ENCODE results near the gene OOEP. TPM values are rescaled to one million over a fixed set of nuclear protein-coding genes. Genes with fewer than 3 reads are reported as not detected.

OOEP gene
- polyA plus RNA-seq, 3 donors = 0.27 to 0.59 TPM; not detected in 1

DNA sequence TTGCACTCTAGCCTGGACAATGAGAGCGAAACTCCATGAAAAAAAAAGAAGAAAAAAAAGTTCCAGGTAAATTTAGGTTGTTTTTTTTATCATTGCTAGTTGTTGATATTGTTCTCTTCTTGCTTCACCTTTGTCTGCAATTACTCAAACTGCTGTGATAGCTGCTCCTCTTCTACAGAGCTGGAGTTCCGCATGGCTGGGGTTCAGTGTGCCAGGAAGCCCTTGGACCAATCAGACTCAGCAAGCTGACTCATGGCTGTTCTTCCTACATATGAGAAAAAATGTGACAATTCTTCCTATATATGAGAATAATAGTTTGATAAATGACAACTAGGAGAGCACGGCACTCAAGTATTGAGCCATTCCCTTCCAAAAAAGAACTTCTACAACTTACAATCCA, 44.0 kb downstream of the OOEP start:
- 87 to 89% (median 89%) methylated on average over 3 of the region's 3 CpGs for WGBS, 3 donors
- no peak overlapping the region for H3K27ac ChIP-seq (ENCODE audit: low read depth, low read length)

GRCh38 chr6:73323323-73323722, 46.4 kb downstream of the OOEP start:
- WGBS, 3 donors = 90 to 91% (median 90%) methylated on average over 2 of the region's 2 CpGs
- no peak overlapping the region for H3K27ac ChIP-seq (ENCODE audit: low read depth, low read length)

Other genes with a start within 250 kb of the OOEP start
- gene KHDC1L, start 144.4 kb downstream of the OOEP start, polyA plus RNA-seq = not detected
- 1 to 10 TPM in 2 of 3 donors, under 1 TPM in 1; 0.88 to 2.4 (median 2.0) TPM for gene KHDC1, start 106.7 kb downstream of the OOEP start, polyA plus RNA-seq
- gene DPPA5, start 15.6 kb downstream of the OOEP start, polyA plus RNA-seq = not detected
- gene KHDC3L, start 7.2 kb downstream of the OOEP start, polyA plus RNA-seq = not detected
- gene DDX43, start 24.9 kb upstream of the OOEP start, polyA plus RNA-seq = 1 to 10 TPM in 1 of 3 donors, under 1 TPM in 2; 0.79 to 1.1 (median 0.86) TPM
- 1 to 10 TPM in 2 of 3 donors, under 1 TPM in 1; 0.81 to 5.1 (median 2.7) TPM for gene CGAS, start 82.4 kb upstream of the OOEP start, polyA plus RNA-seq
- gene MTO1, start 91.8 kb upstream of the OOEP start, polyA plus RNA-seq = 10 to 100 TPM in 2 of 3 donors, 1 to 10 TPM in 1; 9.6 to 17.2 (median 11.7) TPM
- gene EEF1A1, start 151.1 kb upstream of the OOEP start, polyA plus RNA-seq = over 10,000 TPM in 2 of 3 donors, 1,000 to 10,000 TPM in 1; 8,558 to 14,659 (median 10,970) TPM

Data from adipose tissue (tissue), 3 donors.